HK-2 (cell line): ENCODE data around the gene SSBP4.
A peak's percentile ranks its signal among the peaks of the same experiment; 100 is the strongest.

Experiments
- DNase-seq: peaks from one replicate; pipeline ENCODE4 v3.0.0-alpha.2; 2018; ENCODE audit not compliant: unreplicated experiment

Gene SSBP4

DNA sequence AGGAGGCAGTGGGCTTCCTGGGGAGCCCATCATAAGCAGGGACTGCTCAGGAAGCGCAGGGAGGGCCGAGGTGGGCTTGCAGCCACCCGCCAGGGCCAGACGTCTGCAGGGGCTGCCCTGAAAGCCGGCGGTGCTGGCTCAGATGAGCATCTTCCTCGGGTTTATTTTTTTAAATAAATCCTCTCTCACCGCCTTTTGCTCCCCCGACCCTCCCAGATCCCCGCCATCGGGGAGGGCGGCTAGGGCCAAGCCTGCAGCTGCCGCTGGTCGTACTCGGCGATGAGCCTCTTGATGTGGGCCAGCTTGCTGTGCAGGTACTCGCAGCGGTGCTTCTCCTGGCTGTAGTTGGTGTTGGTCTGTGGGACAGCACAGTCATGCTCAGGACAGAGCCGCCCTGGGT lies 25.3 kb downstream of the SSBP4 start:
- no peak for DNase-seq

- no peak for DNase-seq
Measured at GRCh38 chr19:18445262-18445948, 26.2 kb downstream of the SSBP4 start.

DNA sequence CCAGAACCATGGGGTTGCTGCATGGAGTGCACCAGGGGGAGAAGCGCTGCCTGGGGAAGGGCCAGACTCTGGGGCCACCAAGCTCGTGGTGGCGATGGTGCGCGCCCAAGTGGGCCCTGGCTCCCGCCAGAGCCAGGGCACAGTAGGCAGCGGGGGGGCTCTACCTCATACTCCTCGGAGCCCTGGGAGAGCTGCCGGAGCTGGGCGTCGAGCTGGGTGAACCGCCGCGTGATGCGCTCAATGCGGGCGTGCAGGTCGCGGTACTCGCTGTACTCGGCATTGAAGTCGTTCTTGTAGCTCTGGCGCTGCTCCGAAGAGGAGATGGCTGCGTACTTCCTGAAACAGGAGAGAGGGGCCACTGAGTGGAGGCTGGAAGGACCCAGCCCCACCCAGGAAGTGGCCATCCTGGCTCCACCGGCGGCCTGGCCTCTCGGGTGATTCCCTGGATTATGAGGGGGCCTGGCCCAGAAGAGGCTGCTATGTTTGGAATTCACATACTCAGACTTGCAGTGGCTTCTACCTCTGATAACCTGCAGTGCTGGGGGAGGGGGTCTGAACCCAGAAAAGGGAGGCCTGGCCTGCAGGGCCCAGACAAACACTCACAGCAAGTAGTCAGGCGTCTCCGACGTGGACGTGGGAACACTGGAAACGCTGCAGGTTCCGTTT lies 27.1 kb downstream of the SSBP4 start:
- DNase-seq: no peak

DNA sequence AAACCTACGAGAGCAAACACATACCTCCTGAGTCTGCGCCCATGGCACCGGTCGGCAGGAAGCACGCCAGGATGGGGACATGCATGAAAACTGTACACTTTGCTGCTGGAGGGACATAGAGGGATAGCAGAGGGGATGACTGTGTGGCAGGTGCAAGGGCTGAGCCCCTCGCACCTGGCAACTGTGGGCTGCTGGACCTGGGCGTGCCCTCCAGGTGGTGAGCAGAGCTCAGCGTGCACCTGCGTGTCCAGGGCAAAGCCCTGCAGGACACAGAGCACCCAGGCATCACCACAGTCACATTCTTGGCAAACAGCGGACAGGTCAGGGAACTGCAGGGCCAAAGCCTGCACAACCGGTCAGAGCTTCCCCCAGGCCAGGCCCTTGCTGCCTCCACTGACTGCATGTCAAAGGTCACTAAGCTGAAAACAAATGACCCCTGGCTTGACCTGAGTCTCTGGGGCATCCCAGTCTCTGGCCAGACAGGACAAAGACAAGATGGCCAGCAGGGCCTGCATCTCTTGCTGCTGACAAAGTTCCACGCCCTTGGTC lies 27.7 kb downstream of the SSBP4 start:
- no peak for DNase-seq

GRCh38 chr19:18449552-18449951 lies 30.4 kb downstream of the SSBP4 start:
- DNase-seq: no peak

- DNase-seq: no peak
Measured at GRCh38 chr19:18450021-18450930, 31.1 kb downstream of the SSBP4 start.

- peak; percentile 93 for DNase-seq
Measured at GRCh38 chr19:18450931-18451836, 32.0 kb downstream of the SSBP4 start.

DNA sequence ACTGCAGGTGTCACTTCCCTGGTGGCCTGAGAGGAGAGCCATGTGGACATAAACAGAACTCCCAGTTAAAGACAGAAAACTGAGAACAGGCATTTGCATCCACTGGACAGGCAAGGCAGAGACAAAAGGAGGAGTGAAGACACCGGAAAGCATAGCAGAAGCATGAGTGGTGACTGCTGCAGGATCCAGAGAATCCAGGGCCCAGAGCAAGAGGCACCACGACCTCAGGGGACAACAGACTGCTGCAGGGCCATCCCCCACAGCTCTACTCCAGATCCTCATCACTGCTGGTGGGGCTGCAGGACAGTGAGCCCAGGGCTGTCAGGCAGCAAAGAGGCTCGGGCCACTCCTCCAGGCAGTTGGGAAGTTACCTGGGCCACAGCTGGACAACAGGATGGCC lies 33.2 kb downstream of the SSBP4 start:
- no peak for DNase-seq

DNA sequence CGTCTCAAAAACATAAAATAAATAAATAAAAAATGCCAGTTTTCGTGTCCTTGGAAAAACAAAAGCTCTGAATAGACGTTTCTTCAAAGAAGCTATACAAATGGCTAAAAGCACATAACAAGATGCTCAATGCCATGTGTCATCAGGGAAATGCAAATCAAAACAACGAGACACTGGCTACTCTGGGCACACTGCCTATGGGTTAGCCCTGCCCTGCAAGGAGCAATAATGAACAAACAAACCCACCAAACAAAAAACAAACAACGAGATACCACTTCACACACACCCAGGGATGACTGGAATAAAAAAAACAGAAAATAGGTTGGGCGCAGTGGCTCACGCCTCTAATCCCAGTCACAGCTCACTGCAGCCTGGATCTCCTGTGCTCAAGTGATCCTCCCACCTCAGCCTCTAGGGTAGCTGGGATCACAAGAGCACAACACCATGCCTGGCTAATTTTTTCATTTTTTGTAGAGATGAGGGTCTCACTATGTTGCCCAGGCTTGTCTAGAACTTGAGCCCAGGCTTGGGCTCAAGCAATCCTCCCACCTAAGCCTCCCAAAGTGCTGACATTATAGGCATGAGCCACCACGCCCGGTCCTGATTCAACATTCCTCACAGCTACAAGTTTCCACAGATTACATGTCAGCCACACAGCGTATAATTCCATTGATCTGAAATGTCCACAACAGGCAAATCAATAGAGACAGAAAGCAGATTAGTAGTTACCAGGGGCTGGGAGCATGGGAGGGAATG lies 34.2 kb downstream of the SSBP4 start:
- no peak for DNase-seq

DNA sequence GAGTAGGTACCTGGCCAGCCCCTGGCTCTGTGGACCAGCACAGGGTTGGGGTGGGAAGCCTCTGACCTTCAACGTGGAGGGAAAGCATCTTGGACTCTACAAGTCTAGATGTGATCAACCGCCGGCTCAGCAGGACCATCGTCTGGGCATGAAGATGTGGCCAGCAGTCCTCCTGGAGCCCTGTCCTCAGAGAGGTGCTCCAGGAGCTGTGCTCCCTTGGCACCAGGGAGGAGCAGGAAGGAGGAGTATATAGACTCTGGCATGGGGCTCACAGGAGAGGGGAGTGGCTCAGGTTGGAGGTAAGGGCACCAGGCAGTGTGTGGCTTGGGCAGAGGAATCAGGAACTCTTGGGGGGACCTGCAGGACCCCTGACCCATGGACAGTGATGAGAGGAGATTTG lies 37.1 kb downstream of the SSBP4 start:
- DNase-seq: no peak

DNA sequence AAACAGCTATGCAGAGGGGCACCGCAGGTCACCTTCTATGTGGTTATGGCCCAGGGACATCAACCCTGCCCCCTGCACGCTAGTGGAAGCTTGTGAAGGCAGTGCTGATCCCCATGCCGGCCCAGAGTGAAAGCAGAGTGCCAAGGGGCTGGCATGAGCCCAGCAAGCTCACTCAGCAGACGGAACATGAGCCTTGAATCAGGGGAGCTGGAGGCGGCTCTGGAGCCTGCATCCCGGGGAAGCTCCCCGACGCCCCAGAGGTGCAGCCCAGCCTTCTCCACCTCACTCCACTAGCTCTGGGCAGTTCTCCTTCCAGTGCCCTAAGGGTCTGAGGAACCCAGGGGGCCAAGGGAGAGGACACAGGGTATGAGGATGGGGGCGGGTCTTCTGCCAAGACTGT lies 37.8 kb downstream of the SSBP4 start:
- no peak for DNase-seq

GRCh38 chr19:18457483-18458331 lies 38.5 kb downstream of the SSBP4 start:
- no peak for DNase-seq

- no peak for DNase-seq
Measured at GRCh38 chr19:18460900-18461299, 41.7 kb downstream of the SSBP4 start.

DNA sequence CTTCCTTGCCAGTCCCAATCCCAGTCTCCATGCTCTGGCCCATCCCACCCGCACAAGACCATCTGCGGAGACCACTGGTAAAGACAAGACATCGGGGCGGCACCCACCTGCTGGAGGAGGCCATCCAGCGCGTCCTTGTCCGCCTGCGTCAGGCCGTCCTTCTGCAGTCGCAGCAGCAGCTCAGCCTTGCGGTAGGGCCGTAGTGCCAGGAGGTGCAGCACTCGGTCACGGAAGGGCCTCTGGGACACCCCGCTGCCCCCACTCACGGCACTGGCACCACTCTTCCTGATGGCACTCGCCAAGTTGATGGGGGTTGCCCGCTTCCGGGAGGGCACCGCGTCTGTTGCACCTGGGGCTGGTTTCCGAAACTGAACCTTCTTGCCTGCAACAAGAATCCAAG lies 42.3 kb downstream of the SSBP4 start:
- no peak for DNase-seq

DNA sequence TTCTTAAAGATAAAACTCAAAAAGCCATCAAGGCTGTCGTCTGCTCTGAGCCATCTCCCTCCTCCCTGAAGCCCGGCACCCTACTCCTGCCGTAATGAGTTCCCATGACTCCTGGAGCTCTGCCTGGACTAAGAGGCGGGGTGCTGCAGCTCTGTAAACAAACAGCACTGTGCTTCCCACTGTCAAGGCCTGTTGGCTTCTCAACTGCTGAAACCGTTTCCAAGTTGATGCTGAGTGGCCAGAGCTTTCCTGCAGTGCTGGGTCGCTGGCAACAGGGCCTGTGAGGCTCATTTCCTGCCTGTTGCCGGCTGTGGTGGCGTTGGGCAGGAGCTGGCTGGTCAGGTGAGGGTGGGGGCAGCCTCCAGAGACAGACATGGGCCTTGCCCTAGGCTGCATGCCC lies 45.4 kb downstream of the SSBP4 start:
- DNase-seq: no peak

DNA sequence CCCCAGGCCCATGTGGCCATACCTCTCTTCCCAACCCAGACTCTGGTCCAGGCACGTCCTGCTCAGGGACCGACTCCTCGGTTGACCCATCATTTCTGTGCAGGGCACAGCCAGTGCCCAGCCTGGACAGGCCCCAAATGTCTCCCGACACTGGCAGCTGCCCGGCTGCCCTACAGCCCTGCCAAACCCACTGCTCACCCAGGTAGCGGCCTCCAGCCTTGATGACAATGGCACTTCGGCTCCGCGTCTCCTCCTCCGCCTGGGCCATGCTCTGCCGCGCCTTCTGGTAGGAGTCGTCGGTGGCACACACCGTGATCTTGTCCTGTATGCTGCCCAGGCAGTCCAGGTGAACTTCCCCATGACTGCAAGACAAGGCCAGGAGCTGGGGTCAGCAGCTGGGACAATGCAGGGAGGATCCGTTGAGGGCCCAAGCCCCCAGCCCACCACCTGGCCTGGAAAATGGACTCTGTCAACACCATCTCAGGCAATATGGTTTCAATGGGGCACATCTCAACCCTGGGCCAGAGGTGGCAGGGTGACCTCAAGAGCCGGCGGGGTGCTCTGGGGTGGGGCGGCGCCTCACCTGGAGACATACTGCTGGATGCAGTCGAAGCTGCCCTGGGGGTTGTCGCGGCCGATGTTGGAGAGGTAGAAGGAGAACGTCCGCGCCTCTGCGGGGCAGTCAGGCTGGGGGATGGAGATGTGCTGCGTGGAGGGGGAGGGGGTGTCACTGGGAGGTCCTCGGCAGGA lies 46.2 kb downstream of the SSBP4 start:
- DNase-seq: no peak

DNA sequence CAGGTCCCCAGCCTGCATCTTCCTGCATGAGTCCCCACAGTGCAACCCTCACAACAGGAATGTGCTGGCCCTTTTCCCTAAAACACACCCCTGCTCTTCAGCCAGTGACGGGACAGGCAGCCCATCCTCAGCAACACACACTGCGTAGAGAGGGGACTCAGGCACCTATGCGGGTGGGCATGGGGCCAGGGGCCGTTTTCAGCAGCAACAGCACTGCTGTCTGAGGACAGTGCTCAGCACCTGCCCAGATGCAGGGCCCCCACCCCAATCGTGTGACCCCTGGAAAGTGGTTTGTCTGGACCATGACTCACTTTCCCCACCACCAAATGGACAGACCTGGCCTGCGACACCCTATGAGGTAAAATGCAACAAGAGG lies 46.8 kb downstream of the SSBP4 start:
- DNase-seq: no peak

- no peak for DNase-seq
Measured at GRCh38 chr19:18466354-18466753, 47.2 kb downstream of the SSBP4 start.

GRCh38 chr19:18467978-18468377 lies 48.8 kb downstream of the SSBP4 start:
- DNase-seq: no peak
